K562 (cell line): ENCODE measurements around the gene GMIP. TPM values are rescaled to one million over a fixed set of nuclear protein-coding genes. Genes with fewer than 3 reads are reported as not detected.

ENCODE experiments used
- ATAC-seq: fragments of 200-7000 bp; cut with Tn5 transposase; 3 replicates; pipeline ENCODE4 v1.9.1; 2020; ENCODE audit warnings: moderate library complexity
- BruUV-seq: library from RNA; stranded (reverse); fragments of 400-500 nt; replicated peaks from 2 replicates; lab custom pipeline; 2021; lab: Mats Ljungman, UMichigan
- CTCF ChIA-PET: fragments of 300-600 bp; formaldehyde crosslinking; extraction: SDS; loops from one replicate; lab custom pipeline; 2021; ENCODE audit warnings: low intra/inter-chr PET ratio; lab: Yijun Ruan, JAX
- POLR2A ChIA-PET: fragments of 300-600, 350-650 bp; sonication (Branson Sonifier 250); formaldehyde crosslinking; extraction: SDS; loops from one replicate; lab custom pipeline; 2021; ENCODE audit warnings: antibody characterized with exemption, inconsistent platforms; lab: Yijun Ruan, JAX
- DNase-seq, 4 experiments: peaks; one replicate each; pipeline versions ENCODE4 v3.0.0 to v3.0.0-alpha.2; 2011 to 2018; ENCODE audit warnings: low spot score in 3 of 4, mixed read lengths in 3 of 4; ENCODE audit errors: extremely low read depth in 1 of 4
- FAIRE-seq: peaks from 2 replicates; lab custom pipeline; 2011; peaks lifted over from hg19 to GRCh38; lab: Jason Lieb, UNC
- H2AFZ ChIP-seq: 2 replicates; pipeline ENCODE4 v1.6.0; 2011; ENCODE audit warnings: low read depth, low read length, control low read depth, inconsistent platforms
- H3K27ac ChIP-seq: fragments of 200-600 bp; 3 replicates; pipeline ENCODE4 v1.8.0; 2011; ENCODE audit warnings: low read depth, mild to moderate bottlenecking, control low read depth, inconsistent platforms, low read length, moderate library complexity, mixed read lengths; ENCODE audit errors: extremely low read depth
- H3K27me3 ChIP-seq, 2 experiments: fragments of 300-600 bp in 1 of 2; 2 replicates in 1 of 2; 3 replicates in 1 of 2; pipeline versions ENCODE4 v1.6.0 to v1.8.0; 2011; ENCODE audit warnings: inconsistent platforms in 2 of 2, low read length in 2 of 2, mild to moderate bottlenecking in 1 of 2, mixed read lengths in 1 of 2, moderate library complexity in 1 of 2; ENCODE audit not compliant: control insufficient read depth in 2 of 2, insufficient read depth in 2 of 2
- H3K36me3 ChIP-seq: fragments of 300-600 bp; 3 replicates; pipeline ENCODE4 v1.8.0; 2011; ENCODE audit warnings: mild to moderate bottlenecking, low read length, inconsistent platforms; ENCODE audit not compliant: control insufficient read depth, insufficient read depth
- H3K4me1 ChIP-seq, 2 experiments: fragments of 200-600 bp in 1 of 2; replicated peaks in 1 of 2; 2 replicates in 1 of 2; 3 replicates in 1 of 2; pipeline versions ENCODE4 v1.5.1 to v1.8.0; 2011; ENCODE audit warnings: inconsistent platforms in 2 of 2, low read length in 2 of 2, mild to moderate bottlenecking in 1 of 2, mixed read lengths in 1 of 2, moderate library complexity in 1 of 2; ENCODE audit not compliant: control insufficient read depth in 2 of 2, insufficient read depth in 2 of 2
- H3K4me2 ChIP-seq: 2 replicates; pipeline ENCODE4 v1.6.1; 2011; ENCODE audit warnings: low read length, control low read depth, inconsistent platforms, mixed read lengths; ENCODE audit not compliant: insufficient read depth
- H3K4me3 ChIP-seq: fragments of 200-600 bp; sonication (generic), shearing (Covaris generic); 2 replicates; pipeline ENCODE4 v1.5.1; 2016; ENCODE audit warnings: control low read depth, inconsistent platforms
- H3K79me2 ChIP-seq: fragments of 200-600 bp; 3 replicates; pipeline ENCODE4 v1.8.0; 2011; ENCODE audit warnings: low read length, inconsistent platforms; ENCODE audit not compliant: control insufficient read depth, insufficient read depth
- H3K9ac ChIP-seq, 2 experiments: 2 replicates each; pipeline versions ENCODE4 v1.6.0 to v1.6.1; 2011; ENCODE audit warnings: low read depth in 2 of 2, low read length in 2 of 2, control low read depth in 1 of 2, inconsistent platforms in 1 of 2, mild to moderate bottlenecking in 1 of 2, mixed read lengths in 1 of 2; ENCODE audit not compliant: insufficient read depth in 1 of 2
- H3K9me1 ChIP-seq: one replicate; pipeline ENCODE4 v1.6.0; 2011; ENCODE audit warnings: inconsistent platforms, mild to moderate bottlenecking, low read length, moderate library complexity; ENCODE audit not compliant: control insufficient read depth, insufficient read depth
- H3K9me3 ChIP-seq: replicated peaks from 2 replicates; pipeline ENCODE4 v1.5.1; 2011; ENCODE audit warnings: low read depth, low read length, inconsistent platforms; ENCODE audit not compliant: control insufficient read depth, insufficient read depth
- H4K20me1 ChIP-seq: replicated peaks from 2 replicates; pipeline ENCODE4 v1.6.1; 2011; ENCODE audit warnings: low read length, inconsistent platforms, mixed read lengths; ENCODE audit not compliant: control insufficient read depth, insufficient read depth
- CREBBP ChIP-seq: IDR thresholded peaks from one replicate; pipeline ENCODE4 v1.6.1; 2012; ENCODE audit warnings: low read depth, mild to moderate bottlenecking, control low read depth, inconsistent platforms, low read length
- GATAD2B ChIP-seq: fragments of 450-650 bp; IDR thresholded peaks from 2 replicates; pipeline ENCODE4 v1.6.1; 2017; ENCODE audit warnings: mild to moderate bottlenecking, borderline replicate concordance
- MCM3 ChIP-seq: fragments of 450-650 bp; IDR thresholded peaks from 2 replicates; pipeline ENCODE4 v1.6.1; 2016
- MCM7 ChIP-seq, 2 experiments: fragments of 450-650 bp; IDR thresholded peaks; 2 replicates each; pipeline ENCODE4 v1.6.1; 2016 to 2018
- NR4A1 ChIP-seq, 2 experiments: fragments of 250-450 bp in 1 of 2; fragments of 450-650 bp in 1 of 2; sonication (Bioruptor Pico) in 1 of 2; IDR thresholded peaks; 2 replicates each; pipeline versions ENCODE4 v1.4.0 to v1.6.1; 2016 to 2020; ENCODE audit warnings: mild to moderate bottlenecking in 2 of 2, missing compliant biosample characterization in 1 of 2, missing genetic modification characterization in 1 of 2, moderate library complexity in 1 of 2
- POLR3G ChIP-seq: IDR thresholded peaks from 2 replicates; pipeline ENCODE4 v1.6.1; 2011; ENCODE audit not compliant: insufficient read length, insufficient replicate concordance; ENCODE audit errors: extremely low read depth
- PTRF ChIP-seq: fragments of 450-650 bp; IDR thresholded peaks from 2 replicates; pipeline ENCODE4 v1.6.1; 2016; ENCODE audit warnings: mild to moderate bottlenecking, missing genetic modification characterization, missing compliant biosample characterization
- SAFB2 ChIP-seq: fragments of 200-400 bp; formaldehyde crosslinking; IDR thresholded peaks from 2 replicates; pipeline ENCODE4 v1.6.1; 2018; ENCODE audit warnings: borderline replicate concordance, low read length, low read depth, moderate library complexity; ENCODE audit not compliant: severe bottlenecking
- XRCC5 ChIP-seq: fragments of 200-400 bp; formaldehyde crosslinking; IDR thresholded peaks from 2 replicates; pipeline ENCODE4 v1.6.1; 2017; ENCODE audit warnings: low read depth, mild to moderate bottlenecking, low read length
- ZBTB8A ChIP-seq: fragments of 450-650 bp; IDR thresholded peaks from 2 replicates; pipeline ENCODE4 v1.6.1; 2018; ENCODE audit warnings: mild to moderate bottlenecking, moderate library complexity; ENCODE audit not compliant: partially characterized antibody
- ZNF311 ChIP-seq: fragments of 250-450 bp; sonication (Bioruptor Pico); IDR thresholded peaks from 2 replicates; pipeline ENCODE4 v1.4.0; 2020; ENCODE audit warnings: mild to moderate bottlenecking, moderate library complexity
- WGBS: fragments of 100-300 bp; shearing (Covaris generic); methylation state at CpG from one replicate; pipeline ENCODE4 v1.1.6; 2016; ENCODE audit warnings: low coverage, mixed read lengths; ENCODE audit not compliant: insufficient coverage; ENCODE audit errors: missing lambda C conversion rate; 5-methylcytosine and 5-hydroxymethylcytosine counted together
- in situ Hi-C: fragments of 300-500 bp; cut with MboI; formaldehyde crosslinking; loops from 4 replicates; pipeline ENCODE4 v1.15.0; 2018; ENCODE audit warnings: inconsistent platforms, mixed read lengths
- intact Hi-C: fragments of 100-400 bp; cut with micrococcal nuclease; formaldehyde crosslinking; loops from 2 replicates; pipeline ENCODE4 v1.14.2; 2022
- polyA plus RNA-seq, 8 experiments: library from polyadenylated mRNA; depleted of rRNA in 4 of 8; stranded (reverse) in 5 of 8; unstranded in 3 of 8; fragments of >200 nt; fragmentation: Nextera tagmentation in 2 of 8; fragmentation: Illumina TruSeq in 1 of 8; extraction: Ambion mirVana in 2 of 8; extraction: Trizol in 1 of 8; gene quantifications; 2 replicates each; pipeline versions ENCODE4 v1.2.1 to v1.2.3, GENCODE V29; 2011 to 2014; ENCODE audit warnings: inconsistent platforms in 1 of 8, missing spikeins in 1 of 8
- total RNA-seq, 7 experiments: library from RNA; depleted of rRNA in 6 of 7; stranded (reverse); fragments of >200 nt in 6 of 7; fragmentation: Illumina TruSeq in 2 of 7; extraction: Trizol in 2 of 7; gene quantifications; 2 replicates each; pipeline versions ENCODE4 v1.2.1 to v1.2.3, GENCODE V29; 2011 to 2021; ENCODE audit warnings: low replicate concordance in 1 of 7
- TF ChIP-seq, protein P1 (sequence below): sonication (generic); formaldehyde crosslinking; IDR thresholded peaks from 2 replicates; pipeline ENCODE4 v1.8.1; 2022; ENCODE audit warnings: missing genetic modification reagents

The GMIP gene
- total and polyA plus RNA-seq, 9 of the 15 experiments (the other 6 are each of a cell fraction or from before 2014, with no cell fraction given): 0.14 to 15.8 (median 3.2) TPM

DNA sequence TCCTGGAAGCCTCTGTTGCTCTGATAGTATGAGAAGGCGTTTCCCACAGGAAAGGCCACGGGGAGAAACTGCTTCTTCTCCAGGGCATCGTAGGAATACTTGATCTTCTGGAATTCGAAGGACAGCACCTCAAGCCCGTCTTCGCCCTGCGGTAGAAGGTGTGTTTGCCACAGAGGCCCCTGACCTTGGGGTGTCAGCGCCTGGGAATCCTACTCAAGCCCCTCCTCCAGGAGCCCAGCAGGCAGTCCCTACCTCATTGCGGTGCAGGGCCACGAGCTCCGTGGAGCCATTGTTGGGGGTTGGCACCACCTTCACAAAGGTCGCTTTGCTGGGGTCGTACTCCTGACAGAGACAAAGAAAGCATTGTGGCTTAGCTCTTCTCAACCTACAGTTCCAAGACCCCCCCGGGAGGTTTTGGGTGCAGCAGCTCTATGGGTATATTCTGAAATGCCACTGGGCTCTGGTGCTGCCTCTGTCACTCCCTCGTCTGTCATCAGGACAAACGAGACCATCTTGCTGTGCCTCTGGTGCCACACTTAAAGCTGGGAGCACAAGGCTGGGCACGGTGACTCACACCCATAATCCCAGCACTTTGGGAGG, 16.3 kb upstream of the GMIP start:
- no peak for DNase-seq
- H3K9me1 ChIP-seq: no peaks in the 10 kb centered on the region
- POLR2A ChIA-PET: interaction anchor here (0.5 to 5.0 kb wide), 3 partner anchors 9 to 206 kb away, joined by 3 to 40 read pairs (median 3); partner anchors contain the start of gene ZNF253
- H3K4me3 ChIP-seq: no peak overlapping the region
- intact Hi-C loops: loop anchor here (10.0 kb wide), 1 partner anchor 75 kb away; the partner anchor contains the start of gene ZNF14
- no TSS peak for BruUV-seq
- H3K4me1 ChIP-seq: peaks cover 10 to 39% of the 10 kb centered on the region in 2 experiments; a peak in 4 of 5 replicates
- H2AFZ ChIP-seq: no peak overlapping the region
- no peak overlapping the region for H3K27ac ChIP-seq
- no peak overlapping the region for H3K9ac ChIP-seq
- peaks cover 9% of the 10 kb centered on the region; the same call in 1 of the 2 replicates for H4K20me1 ChIP-seq
- no peaks in the 10 kb centered on the region for H3K9me3 ChIP-seq
- no peak overlapping the region for H3K4me2 ChIP-seq
- no peak for ATAC-seq
- TF ChIP-seq SAFB2 (no peak), ZBTB8A (no peak), MCM3 (no peak), GATAD2B (no peak), NR4A1 (CRISPR knock-in tag; IDR thresholded peaks at IDR 0.05) (no peak), NR4A1 (tag; IDR thresholded peaks at IDR 0.05) (no peak), XRCC5 (no peak), PTRF (tag) (no peak), POLR3G (no peak), MCM7 (IDR thresholded peaks at IDR 0.05) (no peak), CREBBP (no peak), ZNF311 (CRISPR knock-in tag) (no peak)
- TF ChIP-seq, protein P1, sequence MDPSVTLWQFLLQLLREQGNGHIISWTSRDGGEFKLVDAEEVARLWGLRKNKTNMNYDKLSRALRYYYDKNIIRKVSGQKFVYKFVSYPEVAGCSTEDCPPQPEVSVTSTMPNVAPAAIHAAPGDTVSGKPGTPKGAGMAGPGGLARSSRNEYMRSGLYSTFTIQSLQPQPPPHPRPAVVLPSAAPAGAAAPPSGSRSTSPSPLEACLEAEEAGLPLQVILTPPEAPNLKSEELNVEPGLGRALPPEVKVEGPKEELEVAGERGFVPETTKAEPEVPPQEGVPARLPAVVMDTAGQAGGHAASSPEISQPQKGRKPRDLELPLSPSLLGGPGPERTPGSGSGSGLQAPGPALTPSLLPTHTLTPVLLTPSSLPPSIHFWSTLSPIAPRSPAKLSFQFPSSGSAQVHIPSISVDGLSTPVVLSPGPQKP (CRISPR knock-in tag): no peak
- CTCF ChIA-PET: no interaction called here
- WGBS: 91% methylated on average over 15 of the region's 17 CpGs
- H3K27me3 ChIP-seq: no peaks in the 10 kb centered on the region
- in situ Hi-C loops: no loop called here
- no peak for FAIRE-seq
- H3K36me3 ChIP-seq: peaks cover 67% of the 10 kb centered on the region
- peaks cover 36% of the 10 kb centered on the region for H3K79me2 ChIP-seq
